ENCODE measurements around the gene USP37. TPM values are rescaled to one million over a fixed set of nuclear protein-coding genes. Genes with fewer than 3 reads are reported as not detected.

The USP37 gene
- polyA plus RNA-seq, 1 of the 3 experiments (the other 2 are of a cell fraction): 0.95 TPM

GRCh38 chr2:218476676-218477075, 91.5 kb downstream of the USP37 start:
- Histone ChIP-seq H2AFZ (ENCODE audit: low read depth) (no peak overlapping the region), H3K27ac (ENCODE audit: low read depth in 2 of 2, low read length in 1 of 2) (peak overlapping the region in 1 of 2 experiments; percentile 58; a peak in 2 of 4 replicates), H3K9me2 (no peaks in the 10 kb centered on the region), H3K27me3 (ENCODE audit: insufficient read depth) (no peaks in the 10 kb centered on the region), H4K20me1 (ENCODE audit: insufficient read depth) (no peaks in the 10 kb centered on the region), H3K9ac (no peak overlapping the region), H3K4me1 (ENCODE audit: control insufficient read depth in 1 of 2, insufficient read depth in 2 of 2, low read depth in 1 of 2, low read length in 1 of 2) (no peaks in the 10 kb centered on the region; a peak in 1 of 4 replicates), H3F3A (replicated peaks; ENCODE audit: insufficient read depth) (peaks cover 6% of the 10 kb centered on the region), H3K4me3 (ENCODE audit: low read depth in 2 of 2, low read length in 1 of 2) (no peak overlapping the region), H3K36me3 (replicated peaks in 1 of 2; ENCODE audit: control insufficient read depth in 1 of 2, insufficient read depth in 2 of 2, low read length in 1 of 2) (peaks cover 40 to 46% of the 10 kb centered on the region in 2 experiments), H3K9me3 (no peaks in the 10 kb centered on the region), H3K4me2 (no peak overlapping the region), H3K79me2 (ENCODE audit: insufficient read depth) (no peaks in the 10 kb centered on the region)
- TF ChIP-seq MXI1 (IDR thresholded peaks at IDR 0.05; ENCODE audit: low read depth, low read length): no peak
- no peak for TF ChIP-seq RAD21 (IDR thresholded peaks at IDR 0.05; ENCODE audit: low read length)
- no peak for TF ChIP-seq CHD2 (IDR thresholded peaks at IDR 0.05; ENCODE audit: low read length, partially characterized antibody)
- no peak for TF ChIP-seq NRF1 (IDR thresholded peaks at IDR 0.05; ENCODE audit: low read depth, low read length)
- TF ChIP-seq EZH2phosphoT487 (IDR thresholded peaks at IDR 0.05; ENCODE audit: borderline replicate concordance, low read depth): no peak
- no peak for DNase-seq
- POLR2A ChIA-PET: no interaction called here
- 46% methylated on average over 3 of the region's 3 CpGs for WGBS (ENCODE audit: low lambda C conversion rate)
- CTCF ChIA-PET: interaction anchor here (2.7 kb wide), 1 partner anchor 10 kb away, joined by 15 read pairs; no protein-coding TSS in a partner anchor

DNA sequence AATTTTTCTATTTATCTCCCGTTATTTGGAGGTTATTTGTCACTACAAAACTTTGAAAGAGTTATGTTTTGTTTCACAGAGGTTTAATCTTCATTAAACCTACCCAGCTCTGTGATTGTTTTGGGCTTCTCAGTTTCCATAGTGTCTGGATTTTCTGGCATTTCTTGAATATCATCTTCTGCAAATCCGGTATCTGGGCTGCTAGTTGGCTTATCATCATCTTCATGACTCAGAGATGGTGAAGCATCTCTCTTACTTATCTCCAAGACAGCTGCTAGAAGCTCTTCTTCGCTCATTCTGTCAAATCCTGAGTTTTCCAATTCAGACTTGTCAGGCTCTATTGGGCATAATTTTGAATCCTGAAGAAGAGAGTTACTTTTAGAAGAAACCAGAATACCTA, 93.6 kb downstream of the USP37 start:
- H3K36me3 ChIP-seq (replicated peaks in 1 of 2; ENCODE audit: control insufficient read depth in 1 of 2, insufficient read depth in 2 of 2, low read length in 1 of 2): peaks cover 26 to 34% of the 10 kb centered on the region in 2 experiments
- no peak for TF ChIP-seq ELF1 (IDR thresholded peaks at IDR 0.05)
- H3K9me3 ChIP-seq: no peaks in the 10 kb centered on the region
- ChIA-PET POLR2A (no interaction called here), CTCF (interaction anchor here (1.0 to 2.7 kb wide), 2 partner anchors 8 to 13 kb away, joined by 3 to 15 read pairs; no protein-coding TSS in a partner anchor)
- no peak overlapping the region for H3K27ac ChIP-seq (ENCODE audit: low read depth in 2 of 2, low read length in 1 of 2)
- no peaks in the 10 kb centered on the region for H3K79me2 ChIP-seq (ENCODE audit: insufficient read depth)
- H3K4me1 ChIP-seq (ENCODE audit: control insufficient read depth in 1 of 2, insufficient read depth in 2 of 2, low read depth in 1 of 2, low read length in 1 of 2): no peaks in the 10 kb centered on the region; a peak in 1 of 4 replicates
- H3F3A ChIP-seq (replicated peaks; ENCODE audit: insufficient read depth): peaks cover 6% of the 10 kb centered on the region
- WGBS (ENCODE audit: low lambda C conversion rate): 79% methylated on average over 3 of the region's 3 CpGs
- no peak overlapping the region for H3K4me2 ChIP-seq
- no peaks in the 10 kb centered on the region for H3K27me3 ChIP-seq (ENCODE audit: insufficient read depth)
- no peaks in the 10 kb centered on the region for H4K20me1 ChIP-seq (ENCODE audit: insufficient read depth)
- H3K9me2 ChIP-seq: no peaks in the 10 kb centered on the region
- no peak overlapping the region for H2AFZ ChIP-seq (ENCODE audit: low read depth)
- no peak overlapping the region for H3K9ac ChIP-seq
- no peak overlapping the region for H3K4me3 ChIP-seq (ENCODE audit: low read depth in 2 of 2, low read length in 1 of 2)
- no peak for DNase-seq

DNA sequence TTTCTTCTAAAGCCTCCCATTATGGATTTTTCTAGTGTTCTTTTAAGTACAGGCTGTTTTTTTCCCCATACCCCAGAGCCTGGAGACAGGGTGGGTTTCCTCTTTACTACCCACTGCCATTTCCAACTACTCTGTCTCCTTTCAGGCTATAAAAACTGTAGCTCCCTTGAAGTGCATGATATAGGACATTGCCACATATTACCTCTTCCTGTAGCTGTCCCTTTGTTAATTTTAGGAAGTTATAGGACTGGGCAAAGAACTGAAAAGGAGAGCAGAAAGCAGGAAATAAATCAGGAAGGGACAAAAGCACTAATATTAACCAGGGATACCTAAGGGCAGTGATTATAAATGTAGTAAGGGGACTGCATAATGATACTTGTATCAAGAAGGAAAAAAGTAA, 95.2 kb downstream of the USP37 start:
- TF ChIP-seq GATA2 (CRISPR knock-in tag; IDR thresholded peaks at IDR 0.05) (no peak), EP300 (IDR thresholded peaks at IDR 0.05; ENCODE audit: borderline replicate concordance in 1 of 2, low read depth in 1 of 2, low read length in 1 of 2) (no peak), SIN3A (IDR thresholded peaks at IDR 0.05; ENCODE audit: borderline replicate concordance, low read depth, low read length) (no peak), CHD2 (IDR thresholded peaks at IDR 0.05; ENCODE audit: low read length, partially characterized antibody) (no peak), JUND (IDR thresholded peaks at IDR 0.05) (no peak), USF2 (IDR thresholded peaks at IDR 0.05; ENCODE audit: borderline replicate concordance, low read depth, low read length) (no peak), FOSL2 (IDR thresholded peaks at IDR 0.05; ENCODE audit: borderline replicate concordance, low read depth) (no peak), RXRA (IDR thresholded peaks at IDR 0.05; ENCODE audit: borderline replicate concordance, low read depth) (no peak), GABPA (IDR thresholded peaks at IDR 0.05; ENCODE audit: low read depth) (no peak), SMC3 (IDR thresholded peaks at IDR 0.05; ENCODE audit: low read depth, low read length) (no peak), POLR2AphosphoS5 (IDR thresholded peaks at IDR 0.05; ENCODE audit: low read depth, low read length) (no peak), MEF2A (IDR thresholded peaks at IDR 0.05; ENCODE audit: borderline replicate concordance, low read depth) (no peak), FOXM1 (IDR thresholded peaks at IDR 0.05; ENCODE audit: low read depth) (no peak), RFX5 (IDR thresholded peaks at IDR 0.05; ENCODE audit: low read length) (no peak), MXI1 (IDR thresholded peaks at IDR 0.05; ENCODE audit: low read depth, low read length) (no peak), YY1 (IDR thresholded peaks at IDR 0.05; ENCODE audit: low read depth) (no peak)
- TF ChIP-seq, protein P1, sequence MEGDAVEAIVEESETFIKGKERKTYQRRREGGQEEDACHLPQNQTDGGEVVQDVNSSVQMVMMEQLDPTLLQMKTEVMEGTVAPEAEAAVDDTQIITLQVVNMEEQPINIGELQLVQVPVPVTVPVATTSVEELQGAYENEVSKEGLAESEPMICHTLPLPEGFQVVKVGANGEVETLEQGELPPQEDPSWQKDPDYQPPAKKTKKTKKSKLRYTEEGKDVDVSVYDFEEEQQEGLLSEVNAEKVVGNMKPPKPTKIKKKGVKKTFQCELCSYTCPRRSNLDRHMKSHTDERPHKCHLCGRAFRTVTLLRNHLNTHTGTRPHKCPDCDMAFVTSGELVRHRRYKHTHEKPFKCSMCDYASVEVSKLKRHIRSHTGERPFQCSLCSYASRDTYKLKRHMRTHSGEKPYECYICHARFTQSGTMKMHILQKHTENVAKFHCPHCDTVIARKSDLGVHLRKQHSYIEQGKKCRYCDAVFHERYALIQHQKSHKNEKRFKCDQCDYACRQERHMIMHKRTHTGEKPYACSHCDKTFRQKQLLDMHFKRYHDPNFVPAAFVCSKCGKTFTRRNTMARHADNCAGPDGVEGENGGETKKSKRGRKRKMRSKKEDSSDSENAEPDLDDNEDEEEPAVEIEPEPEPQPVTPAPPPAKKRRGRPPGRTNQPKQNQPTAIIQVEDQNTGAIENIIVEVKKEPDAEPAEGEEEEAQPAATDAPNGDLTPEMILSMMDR (IDR thresholded peaks at IDR 0.05): no peak
- H3K79me2 ChIP-seq (ENCODE audit: insufficient read depth): no peaks in the 10 kb centered on the region
- no peak overlapping the region for H3K9ac ChIP-seq
- CTCF ChIA-PET: no interaction called here
- H3K4me2 ChIP-seq: no peak overlapping the region
- H3K36me3 ChIP-seq (replicated peaks in 1 of 2; ENCODE audit: control insufficient read depth in 1 of 2, insufficient read depth in 2 of 2, low read length in 1 of 2): peaks cover 20 to 28% of the 10 kb centered on the region in 2 experiments
- no peak overlapping the region for H2AFZ ChIP-seq (ENCODE audit: low read depth)
- H3F3A ChIP-seq (replicated peaks; ENCODE audit: insufficient read depth): peaks cover 3% of the 10 kb centered on the region
- DNase-seq: no peak
- no peak overlapping the region for H3K27ac ChIP-seq (ENCODE audit: low read depth in 2 of 2, low read length in 1 of 2)
- H4K20me1 ChIP-seq (ENCODE audit: insufficient read depth): no peaks in the 10 kb centered on the region
- no peaks in the 10 kb centered on the region for H3K27me3 ChIP-seq (ENCODE audit: insufficient read depth)
- no peaks in the 10 kb centered on the region for H3K9me2 ChIP-seq
- no peaks in the 10 kb centered on the region; a peak in 1 of 4 replicates for H3K4me1 ChIP-seq (ENCODE audit: control insufficient read depth in 1 of 2, insufficient read depth in 2 of 2, low read depth in 1 of 2, low read length in 1 of 2)
- no peaks in the 10 kb centered on the region for H3K9me3 ChIP-seq
- H3K4me3 ChIP-seq (ENCODE audit: low read depth in 2 of 2, low read length in 1 of 2): no peak overlapping the region
- POLR2A ChIA-PET: no interaction called here
